HK-2 (cell line): ENCODE results near the gene GPS1.

Experiments
- DNase-seq: peaks from one replicate; pipeline ENCODE4 v3.0.0-alpha.2; 2018; ENCODE audit not compliant: unreplicated experiment

GPS1 gene

GRCh38 chr17:82090549-82091263 is 39.0 kb downstream of the GPS1 start:
- no peak for DNase-seq

- no peak for DNase-seq
Measured at GRCh38 chr17:82091264-82092066, 39.8 kb downstream of the GPS1 start.

- DNase-seq, result no peak
Measured at GRCh38 chr17:82092094-82092586, 40.4 kb downstream of the GPS1 start.

GRCh38 chr17:82092628-82092994 is 40.9 kb downstream of the GPS1 start:
- no peak for DNase-seq

GRCh38 chr17:82092995-82093751 is 41.5 kb downstream of the GPS1 start:
- no peak for DNase-seq

GRCh38 chr17:82094931-82095776 is 43.5 kb downstream of the GPS1 start:
- no peak for DNase-seq

- no peak for DNase-seq
Measured at GRCh38 chr17:82095777-82096708, 44.3 kb downstream of the GPS1 start.

- DNase-seq, result no peak
Measured at GRCh38 chr17:82096709-82097183, 45.0 kb downstream of the GPS1 start.

GRCh38 chr17:82097184-82097918 is 45.7 kb downstream of the GPS1 start:
- peak; percentile 66 for DNase-seq

GRCh38 chr17:82097919-82098168 is 46.1 kb downstream of the GPS1 start:
- DNase-seq, result peak; percentile 42

GRCh38 chr17:82098169-82098938 is 46.7 kb downstream of the GPS1 start, which contains the start of gene FASN:
Gene FASN, minus strand, starts transcription at chr17:82098236. Its CDS starts 1,791 bp downstream, at chr17:82096445.
- DNase-seq, result peak; percentile 95

- no peak for DNase-seq
Measured at GRCh38 chr17:82098939-82099763, 47.5 kb downstream of the GPS1 start.

GRCh38 chr17:82100502-82101298 is 49.0 kb downstream of the GPS1 start:
- no peak for DNase-seq

GRCh38 chr17:82101301-82101715 is 49.6 kb downstream of the GPS1 start:
- DNase-seq, result no peak

- DNase-seq, result peak; percentile 59
Measured at GRCh38 chr17:82101767-82102679, 50.3 kb downstream of the GPS1 start.
